ENCODE results near the gene TMA7B. TPM values are rescaled to one million over a fixed set of nuclear protein-coding genes. Genes with fewer than 3 reads are reported as not detected.

The TMA7B gene
- total and polyA plus RNA-seq, 10 of the 15 experiments (the other 5 are each of a cell fraction or from before 2014, with no cell fraction given) = 0.33 to 2.9 (median 1.8) TPM

GRCh38 chr22:39910876-39911613, 49.2 kb upstream of the TMA7B start (continued):
- TF ChIP-seq ZBTB40 (IDR thresholded peaks at IDR 0.05; ENCODE audit: borderline replicate concordance) (peak; percentile 9; the same call in 1 of the 2 replicates), STAT3 (IDR thresholded peaks at IDR 0.05; ENCODE audit: low read depth, low read length) (no peak; the same call in 1 of the 2 replicates), SMARCA5 (IDR thresholded peaks at IDR 0.05) (no peak), IKZF2 (IDR thresholded peaks at IDR 0.05) (no peak), BMI1 (IDR thresholded peaks at IDR 0.05; ENCODE audit: borderline replicate concordance) (no peak), JUNB (IDR thresholded peaks at IDR 0.05) (no peak), MTA2 (IDR thresholded peaks at IDR 0.05; ENCODE audit: low read depth) (no peak), ZNF687 (IDR thresholded peaks at IDR 0.05) (no peak), NKRF (conservative IDR thresholded peaks at IDR 0.05) (no peak), CREM (IDR thresholded peaks at IDR 0.05; ENCODE audit: low read depth) (no peak), MTA3 (IDR thresholded peaks at IDR 0.05; ENCODE audit: borderline replicate concordance, low read length) (no peak), NFIC (IDR thresholded peaks at IDR 0.05; ENCODE audit: low read depth, low read length) (peak; percentile 7; the same call in 1 of the 2 replicates), SMAD5 (IDR thresholded peaks at IDR 0.05; ENCODE audit: low read depth) (no peak), CBFB (IDR thresholded peaks at IDR 0.05; ENCODE audit: low read depth) (no peak)

Data from GM12878 (cell line).